GM19467 (cell line): Measurements from ENCODE around the gene MTIF2.
A peak's percentile ranks its signal among the peaks of the same experiment; 100 is the strongest.
"Not testable (repeated sequence)": the region's sequence is repeated elsewhere in the genome, so short reads cannot be mapped to it uniquely, and the experiment has no call there.

ENCODE experiments used
- ATAC-seq: cut with Tn5 transposase; IDR thresholded peaks from one replicate; pipeline ENCODE4 v1.9.1; 2021; ENCODE audit warnings: mild to moderate bottlenecking, moderate library complexity; ENCODE audit not compliant: unreplicated experiment

MTIF2 gene

DNA sequence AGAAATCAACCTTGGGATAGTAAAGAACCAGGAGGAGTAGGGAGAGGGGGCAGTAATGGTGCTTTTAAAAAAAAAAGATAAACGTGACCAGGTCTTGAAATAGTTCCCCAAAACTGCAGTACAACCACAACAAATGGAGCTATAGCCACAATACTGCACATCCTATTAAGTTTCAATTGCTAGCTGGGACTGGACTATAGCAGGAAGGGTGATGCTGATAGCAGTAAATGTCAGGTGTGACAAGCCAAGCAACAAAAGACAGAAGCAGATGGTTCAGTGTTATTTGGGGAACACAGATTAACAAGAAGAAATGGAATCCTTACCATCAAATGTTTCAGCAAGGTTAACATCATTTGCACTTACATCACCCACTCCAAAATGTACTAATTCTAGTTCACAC, 26.4 kb downstream of the MTIF2 start:
- ATAC-seq, result no peak

DNA sequence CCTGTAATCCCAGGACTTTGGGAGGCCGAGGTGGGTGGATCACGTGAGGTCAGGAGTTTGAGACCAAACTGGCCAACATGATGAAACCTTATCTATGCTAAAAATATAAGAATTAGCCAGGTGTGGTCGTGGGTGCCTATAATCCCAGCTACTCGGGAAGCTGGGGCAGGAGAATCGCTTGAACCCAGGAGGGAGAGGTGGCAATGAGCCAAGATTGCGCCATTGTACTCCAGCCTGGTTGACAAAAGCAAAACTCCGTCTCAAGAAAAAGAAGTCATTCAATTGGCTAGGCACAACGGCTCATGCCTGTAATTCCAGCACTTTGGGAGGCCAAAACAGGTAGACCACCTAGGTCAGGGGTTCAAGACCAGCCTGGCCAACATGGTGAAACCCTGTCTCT, 27.4 kb downstream of the MTIF2 start:
- not testable (repeated sequence) for ATAC-seq

DNA sequence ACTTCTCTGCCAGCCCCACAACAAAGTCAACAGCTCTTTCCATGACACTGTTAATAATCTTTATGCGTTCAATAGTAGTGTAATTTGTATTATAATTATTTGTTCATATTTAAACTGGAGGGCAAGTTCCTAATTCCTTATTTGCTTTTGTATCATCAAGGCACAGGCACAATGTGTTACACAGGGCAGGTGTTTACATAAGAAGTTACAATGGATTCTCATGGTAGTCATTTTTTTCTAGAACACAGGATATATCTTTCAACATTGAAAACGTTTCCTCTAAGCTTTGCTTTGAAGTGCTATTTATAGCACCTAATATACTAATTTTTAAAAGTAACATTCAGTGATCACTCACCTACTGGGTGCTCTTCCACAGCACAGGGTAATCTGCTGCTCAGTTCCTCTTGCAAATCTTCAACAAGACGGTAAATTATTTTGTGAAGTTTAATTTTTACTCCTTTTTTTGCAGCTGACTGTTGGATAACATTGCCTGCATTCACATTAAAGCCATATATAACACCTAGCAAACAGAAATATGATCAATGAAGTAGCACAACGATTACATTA, 29.3 kb downstream of the MTIF2 start:
- ATAC-seq, result no peak

DNA sequence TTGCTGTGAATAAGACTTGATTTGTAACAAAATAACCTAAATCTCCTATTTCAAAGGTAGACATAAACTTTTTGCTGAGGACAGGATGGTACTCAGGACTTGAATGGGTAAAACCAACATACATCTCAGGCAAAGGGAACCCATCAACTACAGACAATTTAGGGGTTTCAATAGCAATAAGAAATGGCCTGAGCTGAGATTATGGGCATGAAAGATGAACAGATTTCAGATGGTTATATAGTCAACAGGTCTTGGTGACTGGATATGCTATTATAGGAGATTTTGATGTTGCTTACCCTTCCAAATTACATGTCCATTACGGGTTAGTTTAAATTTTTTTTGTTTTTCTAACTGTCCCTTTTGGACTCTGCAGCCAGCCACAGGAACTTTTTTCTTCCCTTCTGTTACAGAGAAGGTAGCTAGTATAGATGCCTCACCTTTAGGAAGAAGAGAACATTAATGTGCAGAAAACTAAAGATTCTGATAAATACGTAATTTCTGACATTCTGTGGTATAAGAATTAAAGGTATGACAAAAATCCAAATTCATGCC, 32.0 kb downstream of the MTIF2 start:
- ATAC-seq, result no peak

DNA sequence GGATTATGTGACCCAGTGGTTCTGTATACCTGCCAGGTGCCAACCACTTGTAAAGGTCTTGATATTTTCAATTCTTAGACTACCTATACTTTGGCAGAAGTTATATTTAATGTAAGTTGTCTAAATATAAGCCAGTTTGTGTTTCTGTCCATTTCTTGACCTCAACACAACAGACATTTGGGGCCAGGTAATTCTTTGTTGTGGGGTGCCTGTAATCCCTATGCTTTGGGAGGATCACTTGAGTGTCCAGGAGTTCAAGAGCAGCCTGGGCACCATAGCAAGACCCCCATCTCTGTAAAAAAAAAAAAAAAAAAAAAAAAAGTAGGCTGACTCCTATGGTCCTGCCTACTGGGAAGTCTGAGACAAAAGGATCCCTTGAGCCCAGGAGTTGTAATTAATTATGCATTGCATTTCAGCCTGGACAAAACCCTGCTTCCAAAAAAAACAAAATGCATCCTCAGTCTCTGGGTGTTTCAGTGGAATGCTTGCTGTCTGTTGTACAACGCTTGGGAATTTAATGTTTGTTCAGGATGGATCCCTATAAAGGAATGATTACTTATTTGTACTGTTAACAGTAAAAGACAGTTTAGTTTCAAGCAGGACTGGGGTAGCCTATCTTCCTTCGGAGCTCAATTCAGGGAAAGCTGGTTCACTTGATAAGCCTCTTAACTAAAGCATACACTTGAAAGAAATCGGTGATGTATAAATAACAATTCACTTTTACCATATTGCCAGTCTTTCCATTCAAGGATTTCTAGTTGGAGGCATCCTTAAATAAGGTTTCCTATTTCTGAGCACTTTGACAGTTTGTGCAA, 33.1 kb downstream of the MTIF2 start:
- ATAC-seq, result no peak

DNA sequence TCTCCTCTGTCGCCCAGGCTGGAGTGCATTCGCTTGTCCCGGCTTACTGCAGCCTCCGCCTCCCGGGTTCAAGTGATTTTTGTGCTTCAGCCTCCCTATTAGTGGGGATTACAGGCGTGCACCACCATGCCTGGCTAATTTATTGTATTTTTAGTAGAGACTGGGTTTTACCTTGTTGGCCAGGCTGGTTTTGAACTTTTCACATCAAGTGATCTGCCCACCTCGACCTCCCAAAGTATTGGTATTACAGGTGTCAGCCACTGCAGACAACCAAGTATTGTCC, 35.4 kb downstream of the MTIF2 start:
- no peak for ATAC-seq

DNA sequence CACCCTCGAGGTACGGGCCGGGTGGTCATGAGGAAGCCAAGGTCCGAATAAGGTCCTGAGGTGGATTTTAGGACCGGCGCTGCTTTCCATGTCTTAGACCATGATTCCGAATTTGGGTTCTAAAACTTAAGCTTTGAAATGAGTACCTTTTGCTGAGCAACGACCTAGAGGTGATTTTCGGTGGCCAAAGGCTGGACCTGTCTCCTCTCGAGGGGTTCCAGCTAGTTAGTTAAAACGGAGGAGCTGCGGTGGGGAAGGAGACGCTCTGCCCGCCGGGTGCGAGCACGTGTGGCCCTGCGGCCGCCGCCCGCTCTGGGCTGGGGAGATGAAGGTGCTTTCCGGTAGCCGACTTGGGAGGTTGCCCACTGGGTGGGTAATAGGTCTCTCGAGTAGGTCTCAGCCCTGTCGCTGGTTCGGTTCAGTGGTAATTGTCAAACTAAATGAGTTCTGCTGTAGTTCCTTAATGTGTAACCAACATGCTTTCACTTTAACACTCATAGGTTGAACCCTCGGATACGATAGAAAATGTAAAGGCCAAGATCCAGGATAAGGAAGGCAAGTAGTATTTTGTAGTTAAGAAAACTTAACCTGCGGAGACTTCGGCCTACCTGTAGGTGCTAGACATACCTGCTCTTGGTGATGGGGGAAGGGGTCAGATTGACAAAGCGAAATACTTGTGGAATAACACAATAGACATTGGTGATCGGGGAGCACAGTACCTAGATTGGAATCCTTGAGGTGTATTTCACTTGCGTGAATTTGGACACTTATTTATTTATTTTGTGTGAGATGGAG, 36.0 kb downstream of the MTIF2 start:
- ATAC-seq, result peak; percentile 13

DNA sequence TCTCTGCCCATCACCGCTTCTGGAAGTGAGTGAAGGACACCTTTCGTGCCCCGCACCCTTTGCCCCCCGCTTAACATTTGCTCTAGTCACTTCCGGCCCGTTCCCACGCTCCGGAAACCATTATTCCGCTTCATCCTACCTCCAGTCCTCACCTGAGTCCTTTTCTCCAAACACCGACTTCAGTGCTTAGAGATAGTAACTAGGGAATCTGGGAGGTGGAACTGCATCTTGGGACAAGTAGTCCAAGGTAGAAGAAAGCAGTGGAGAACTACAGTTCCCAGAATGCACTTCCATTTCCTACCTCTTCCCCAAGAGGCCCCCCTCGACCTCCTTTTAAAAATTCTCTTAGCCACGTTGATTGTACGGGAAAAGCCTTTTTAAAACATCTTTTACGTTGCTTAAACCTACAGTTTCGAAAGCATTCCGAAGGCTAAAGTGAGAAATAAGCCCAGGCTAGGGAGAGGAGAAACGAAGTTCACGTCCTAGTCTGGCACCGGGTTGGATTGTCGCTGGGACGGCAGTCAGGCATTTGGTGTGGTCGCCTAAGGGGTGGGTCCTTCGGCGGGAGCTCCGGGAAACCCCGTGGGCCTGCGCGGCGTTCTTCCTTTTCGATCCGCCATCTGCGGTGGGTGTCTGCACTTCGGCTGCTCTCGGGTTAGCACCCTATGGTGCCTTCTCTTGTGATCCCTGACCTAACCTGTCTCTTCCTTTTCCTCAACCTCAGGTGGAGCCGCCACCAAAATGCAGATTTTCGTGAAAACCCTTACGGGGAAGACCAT, 36.8 kb downstream of the MTIF2 start, which contains the start of the genes CLHC1 and RPS27A:
CLHC1 (minus strand) TSS at position 210 of the 779 bp plus-strand sequence. CDS start 9,882 bp downstream, outside the sequence.
RPS27A (plus strand) TSS at position 605 of the 779 bp plus-strand sequence; CDS start at position 742, 137 bp downstream.
- peak; percentile 86 for ATAC-seq

DNA sequence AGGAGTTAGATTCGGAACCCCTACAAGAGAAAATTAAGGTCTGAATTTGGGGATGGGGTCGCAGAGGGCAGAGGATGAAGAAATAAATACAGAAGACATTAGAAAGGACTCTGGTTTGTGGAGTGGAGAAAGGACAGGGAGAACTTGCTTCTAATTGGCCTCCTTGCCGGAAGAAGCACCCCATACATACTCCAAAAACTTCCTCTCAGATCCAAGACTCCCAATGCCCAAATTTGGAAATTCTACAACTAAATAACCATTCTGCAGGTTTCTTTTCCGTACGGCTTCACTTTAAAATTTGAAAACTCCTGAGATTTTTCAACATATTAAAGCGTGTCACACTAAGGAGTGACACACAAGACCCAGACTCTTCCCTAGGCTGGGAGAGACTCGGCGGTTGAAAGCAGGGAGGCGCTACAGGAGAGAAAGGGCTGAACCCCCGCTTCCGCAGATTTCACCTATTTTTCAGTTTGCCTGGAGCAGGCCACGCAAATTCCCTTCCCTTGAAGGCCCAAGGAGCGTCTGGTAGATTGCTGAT, 37.4 kb downstream of the MTIF2 start:
- no peak for ATAC-seq

DNA sequence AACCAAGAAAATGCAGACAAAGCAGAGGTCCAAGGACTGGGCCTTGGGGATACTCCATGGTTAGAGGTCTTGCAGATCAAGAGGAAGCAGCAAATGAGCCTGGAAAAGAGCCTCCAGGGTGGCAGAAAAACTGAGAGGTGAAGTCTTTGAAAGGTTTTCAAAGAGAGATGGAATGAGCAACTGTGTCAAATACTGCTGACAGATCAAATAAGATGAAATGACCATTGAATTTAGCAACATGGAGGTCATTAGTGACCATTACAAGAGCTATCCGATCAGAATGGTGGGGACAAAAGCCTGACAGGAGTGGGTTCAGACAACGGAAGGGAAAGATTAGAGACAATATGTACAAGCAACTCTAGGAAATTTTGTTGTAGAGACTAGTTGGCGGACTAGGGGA, 38.5 kb downstream of the MTIF2 start:
- ATAC-seq, result no peak

DNA sequence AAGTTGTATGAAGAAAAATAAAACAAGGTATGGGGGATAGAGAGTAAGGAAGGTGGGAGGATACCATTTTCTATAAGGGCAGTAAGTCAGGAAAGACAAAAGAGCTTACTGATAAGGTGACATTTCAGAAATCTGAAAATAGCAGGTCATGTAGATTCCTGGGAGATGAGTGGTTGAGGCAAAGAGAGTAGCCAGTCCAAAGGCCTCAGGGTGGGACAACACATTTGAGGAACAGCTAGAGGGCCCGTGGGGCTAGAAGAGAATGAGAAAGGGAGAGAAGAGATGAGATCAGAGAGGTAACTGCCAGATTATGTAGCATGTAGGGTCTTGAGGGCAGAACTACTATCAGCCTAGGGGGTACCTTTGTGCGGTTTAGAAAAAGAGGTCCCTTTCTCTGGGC, 39.8 kb downstream of the MTIF2 start:
- no peak for ATAC-seq

DNA sequence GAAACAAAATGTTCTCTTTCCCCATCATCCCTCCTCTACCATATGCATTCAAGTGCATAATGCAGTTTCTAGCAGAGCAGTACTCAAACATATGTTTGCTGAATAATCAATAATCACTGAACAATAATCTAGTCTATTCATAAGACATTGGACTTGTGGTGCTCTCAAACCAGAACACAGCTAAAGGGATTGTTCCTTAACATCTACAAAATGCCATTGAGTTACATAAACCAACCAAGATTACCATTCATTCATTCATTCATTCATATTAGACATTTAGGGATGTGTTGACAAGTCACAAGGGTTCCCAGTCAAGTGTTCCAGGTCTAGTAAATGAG, 40.8 kb downstream of the MTIF2 start:
- ATAC-seq, result no peak

DNA sequence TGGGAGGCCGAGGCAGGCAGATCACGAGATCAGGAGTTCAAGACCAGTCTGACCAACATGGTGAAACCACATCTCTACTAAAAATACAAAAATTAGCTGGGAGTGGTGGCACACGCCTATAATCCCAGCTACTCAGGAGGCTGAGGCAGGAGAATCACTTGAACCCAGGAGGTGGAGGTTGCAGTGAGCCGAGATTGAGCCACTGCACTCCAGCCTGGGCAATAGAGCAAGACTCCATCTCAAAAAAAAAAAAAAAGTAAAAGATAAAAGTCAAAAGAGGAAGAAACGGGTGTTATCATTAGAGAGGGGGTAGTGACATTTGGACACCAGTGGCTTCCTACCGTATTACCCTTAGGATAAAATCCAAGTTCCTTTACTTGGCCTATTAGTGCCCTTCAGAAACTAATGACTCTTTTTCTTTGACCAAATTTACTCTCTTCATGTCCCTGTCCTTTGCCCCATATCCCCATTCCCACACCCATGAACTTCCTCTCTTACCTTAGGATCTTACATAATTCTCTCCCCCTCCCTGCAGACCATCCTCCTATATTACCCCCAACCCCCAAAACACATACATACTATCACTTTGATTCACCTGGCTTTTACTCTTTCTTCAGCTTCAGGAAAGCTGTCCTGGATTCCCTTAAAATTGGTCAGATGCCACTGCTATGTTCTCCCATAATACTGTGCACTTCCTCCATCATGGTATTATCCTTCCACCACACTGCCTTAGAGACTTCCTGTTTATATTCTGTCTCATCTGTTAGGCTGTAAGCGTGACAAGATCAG, 41.4 kb downstream of the MTIF2 start:
- not testable (repeated sequence) for ATAC-seq

DNA sequence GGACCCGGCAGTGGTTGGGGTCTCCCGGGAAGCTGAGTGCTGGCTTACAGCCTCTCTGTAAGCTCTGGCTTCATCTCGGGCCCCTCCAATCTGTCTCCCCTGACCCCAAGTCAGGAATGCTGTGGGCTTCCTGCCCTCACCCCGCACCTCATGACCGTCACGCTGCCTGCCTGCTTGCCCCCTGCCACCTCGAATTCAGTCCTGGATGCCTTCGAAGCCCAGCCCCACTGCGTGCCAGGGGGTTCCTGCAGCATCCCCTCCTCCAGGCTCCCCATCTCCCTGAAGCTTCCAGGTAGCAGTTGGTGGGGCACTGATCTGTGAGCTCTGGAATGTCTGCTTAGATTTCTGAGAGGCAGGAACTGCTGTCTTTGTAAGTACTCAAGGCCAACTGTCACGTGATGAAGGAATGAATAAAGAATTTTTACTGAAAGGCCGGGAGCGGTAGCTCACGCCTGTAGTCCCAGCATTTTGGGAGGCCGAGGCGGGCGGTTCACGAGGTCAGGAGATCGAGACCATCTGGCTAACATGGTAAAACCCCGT, 43.5 kb downstream of the MTIF2 start:
- no peak for ATAC-seq

DNA sequence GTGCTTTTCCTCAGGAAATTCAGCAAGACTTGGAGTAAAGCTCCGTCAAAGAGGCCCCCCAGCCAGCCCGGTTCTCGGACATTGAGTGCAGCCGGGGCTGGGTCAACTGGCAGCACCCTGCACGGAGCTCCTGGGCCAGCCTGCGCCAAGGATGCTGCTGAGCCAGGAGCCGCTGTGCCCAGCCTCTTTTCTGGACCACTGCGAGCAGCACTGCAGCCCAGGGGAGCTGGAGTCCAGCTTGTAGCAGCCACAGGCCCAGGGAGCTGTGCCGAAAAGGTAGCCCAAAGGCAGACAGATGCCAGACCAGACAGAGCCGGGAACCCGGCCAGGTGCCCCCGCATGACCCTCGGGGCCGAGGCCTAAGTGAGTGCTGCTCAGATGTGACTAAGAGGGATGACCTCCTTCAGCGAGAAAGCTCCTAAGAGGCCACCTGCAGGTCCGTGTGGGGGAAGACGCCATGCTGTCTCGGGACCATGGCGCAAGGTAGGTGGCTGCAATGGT, 44.2 kb downstream of the MTIF2 start:
- no peak for ATAC-seq

DNA sequence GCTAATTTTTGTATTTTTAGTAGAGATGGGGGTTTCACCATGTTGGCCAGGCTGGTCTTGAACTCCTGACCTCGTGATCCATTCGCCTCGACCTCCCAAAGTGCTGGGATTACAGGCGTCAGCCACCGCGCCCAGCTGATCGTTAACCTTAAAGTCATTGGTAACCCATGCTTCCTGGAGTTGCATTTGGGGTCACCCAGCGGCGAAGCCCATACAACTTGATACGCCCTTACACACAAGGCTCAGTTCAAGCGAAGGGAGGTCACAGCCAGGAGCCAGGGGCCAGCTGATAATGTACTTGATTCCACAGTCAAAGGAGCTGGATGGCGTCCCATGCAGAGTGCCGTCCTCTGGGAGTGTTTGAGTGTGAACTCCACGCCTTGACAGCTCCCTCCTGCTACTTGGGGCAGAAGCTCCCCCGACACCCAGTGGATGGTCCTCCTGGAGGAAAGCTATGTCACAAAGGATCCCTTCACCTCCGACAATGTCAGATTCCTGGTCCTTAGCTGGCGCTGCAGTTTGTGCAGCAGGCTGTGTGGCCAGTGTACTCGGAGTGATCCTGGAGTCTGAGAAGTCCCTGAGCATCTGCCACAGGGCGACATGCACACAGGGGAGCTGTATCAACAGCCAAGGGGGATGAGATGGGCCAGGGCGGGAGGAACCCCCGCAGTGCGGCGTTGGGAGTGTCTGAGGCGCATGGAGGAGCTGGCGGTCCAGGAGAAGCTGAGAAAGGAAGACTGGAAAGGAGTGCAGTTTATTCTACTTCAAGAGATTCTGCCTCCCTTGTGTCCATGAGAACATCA, 44.9 kb downstream of the MTIF2 start:
- ATAC-seq, result no peak

DNA sequence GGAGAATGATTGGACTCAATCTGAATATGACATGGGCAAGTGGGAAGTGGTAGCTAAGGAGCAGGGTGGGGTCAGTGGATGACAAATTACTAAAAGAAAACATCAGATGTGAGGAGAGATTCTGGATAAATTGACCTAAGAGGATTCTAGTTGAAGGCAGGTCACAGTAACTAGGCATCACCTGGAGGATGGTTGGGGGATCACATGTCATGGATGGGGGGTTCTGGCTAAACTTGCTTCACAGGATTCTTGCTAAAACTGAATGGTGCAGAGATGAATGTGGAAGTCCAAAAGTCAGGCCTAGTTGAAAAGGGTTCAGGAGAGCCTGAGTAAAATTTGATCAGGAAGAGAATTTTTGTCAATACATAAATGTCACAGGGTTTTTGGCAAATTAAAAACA, 55.2 kb downstream of the MTIF2 start:
- ATAC-seq, result no peak

DNA sequence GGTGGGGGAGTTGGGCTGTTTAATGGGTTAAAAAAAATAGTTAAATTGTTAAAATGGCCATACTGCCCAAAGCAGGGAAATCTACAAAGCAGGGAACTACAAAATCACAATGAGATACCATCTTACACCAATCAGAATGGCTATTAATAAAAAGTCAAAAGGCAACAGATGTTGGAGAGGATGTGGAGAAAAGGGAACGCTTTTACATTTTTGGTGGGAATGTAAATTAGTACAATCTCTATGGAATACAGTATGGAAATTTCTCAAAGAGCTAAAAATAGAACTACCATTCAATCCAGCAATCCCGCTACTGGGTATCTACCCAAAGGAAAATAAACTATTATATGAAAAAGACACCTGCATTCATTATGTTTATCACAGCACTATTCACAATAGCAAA, 64.1 kb downstream of the MTIF2 start:
- ATAC-seq, result no peak

DNA sequence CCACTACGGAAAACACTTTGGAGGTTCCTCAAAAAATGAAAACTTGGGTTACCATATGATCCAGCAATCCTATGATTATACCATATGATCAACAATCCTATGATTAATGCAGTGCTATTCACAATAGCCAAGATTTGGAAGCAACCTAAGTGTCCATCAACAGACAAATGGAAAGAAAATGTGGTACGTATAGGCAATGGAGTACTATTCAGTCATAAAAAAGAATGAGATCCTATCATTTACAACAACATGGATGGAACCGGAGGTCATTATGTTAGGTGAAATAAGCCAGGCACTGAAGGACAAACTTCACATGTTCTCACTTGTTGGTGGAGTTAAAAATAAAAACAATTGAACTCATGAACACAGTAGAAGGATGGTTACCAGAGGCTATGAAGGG, 64.5 kb downstream of the MTIF2 start:
- no peak for ATAC-seq
